Stimulated activated CD8-positive, alpha-beta memory T cell treated with anti-CD3 and anti-CD28 coated beads, Interleukin-15, amount 100 ng/mL, for 4 hours (primary cell): ENCODE data around the gene TOB1.
A peak's percentile ranks its signal among the peaks of the same experiment; 100 is the strongest.
"Not testable (repeated sequence)": the region's sequence is repeated elsewhere in the genome, so short reads cannot be mapped to it uniquely, and the experiment has no call there.

Experiments used
- DNase-seq, 2 donors: peaks; one replicate each; pipeline ENCODE4 v3.0.0-alpha.2; 2020; ENCODE audit warnings: low read depth in 2 of 2

Gene TOB1

GRCh38 chr17:50868602-50869001 is 2.4 kb upstream of the TOB1 start:
- no peak for DNase-seq

GRCh38 chr17:50868140-50868438 is 1.9 kb upstream of the TOB1 start:
- no peak for DNase-seq

- peak; percentile 64 to 65 for DNase-seq
Observed at GRCh38 chr17:50867363-50868139, 1.4 kb upstream of the TOB1 start.

- DNase-seq, result peak; percentile 23 to 34
Observed at GRCh38 chr17:50866950-50867362, 802 bp upstream of the TOB1 start.

GRCh38 chr17:50865868-50866260 is 290 bp downstream of the TOB1 start:
- no peak for DNase-seq

GRCh38 chr17:50865060-50865867 is 890 bp downstream of the TOB1 start:
- peak in 1 of 2 donors; percentile 23 for DNase-seq

GRCh38 chr17:50864747-50865059 is 1.5 kb downstream of the TOB1 start:
- no peak for DNase-seq

GRCh38 chr17:50863931-50864330 is 2.2 kb downstream of the TOB1 start:
- DNase-seq, result no peak

GRCh38 chr17:50863221-50863843 is 2.8 kb downstream of the TOB1 start:
- DNase-seq, result no peak

GRCh38 chr17:50861822-50862528 is 4.2 kb downstream of the TOB1 start:
- no peak for DNase-seq

GRCh38 chr17:50861334-50861676 is 4.8 kb downstream of the TOB1 start:
- DNase-seq, result no peak

- not testable (repeated sequence) for DNase-seq
Observed at GRCh38 chr17:50859727-50860126, 6.4 kb downstream of the TOB1 start.

- DNase-seq, result no peak
Observed at GRCh38 chr17:50858486-50859225, 7.5 kb downstream of the TOB1 start.

- no peak for DNase-seq
Observed at GRCh38 chr17:50856431-50856830, 9.7 kb downstream of the TOB1 start.

- no peak for DNase-seq
Observed at GRCh38 chr17:50855708-50856330, 10.3 kb downstream of the TOB1 start.

- DNase-seq, result no peak
Observed at GRCh38 chr17:50853781-50854180, 12.4 kb downstream of the TOB1 start.

GRCh38 chr17:50853015-50853615 is 13.0 kb downstream of the TOB1 start:
- DNase-seq, result no peak

GRCh38 chr17:50850640-50851039 is 15.5 kb downstream of the TOB1 start:
- DNase-seq, result no peak

- no peak for DNase-seq
Observed at GRCh38 chr17:50848711-50849110, 17.4 kb downstream of the TOB1 start.

GRCh38 chr17:50848039-50848438 is 18.1 kb downstream of the TOB1 start:
- DNase-seq, result no peak

GRCh38 chr17:50847566-50847965 is 18.6 kb downstream of the TOB1 start:
- no peak for DNase-seq
